Neural progenitor cell (in vitro differentiated cells): ENCODE data around the gene CILP.

ENCODE experiments used
- CTCF ChIP-seq: fragments of 200-600 bp; sonication (generic); IDR thresholded peaks from 2 replicates; pipeline ENCODE4 v1.5.1; 2017; ENCODE audit warnings: antibody characterized with exemption, mild to moderate bottlenecking
- EZH2 ChIP-seq: fragments of 200-600 bp; sonication (generic); IDR thresholded peaks from 2 replicates; pipeline ENCODE4 v1.6.1; 2017; ENCODE audit warnings: antibody characterized with exemption, mild to moderate bottlenecking, moderate library complexity

GRCh38 chr15:65226221-65226620, 14.9 kb upstream of the CILP start:
- no peak for TF ChIP-seq CTCF
- TF ChIP-seq EZH2 = no peak
